ENCODE measurements around the gene ALDH3B2.
"Not testable (repeated sequence)": the region's sequence is repeated elsewhere in the genome, so short reads cannot be mapped to it uniquely, and the experiment has no call there.

The ALDH3B2 gene

GRCh38 chr11:67682126-67683034 lies 8.0 kb upstream of the ALDH3B2 start:
- not testable (repeated sequence) for DNase-seq

GRCh38 chr11:67680696-67681470 lies 6.5 kb upstream of the ALDH3B2 start:
- DNase-seq: no peak

- no peak for DNase-seq
Observed at GRCh38 chr11:67675058-67675747, 780 bp upstream of the ALDH3B2 start.

GRCh38 chr11:67673902-67674301 lies 521 bp downstream of the ALDH3B2 start:
- DNase-seq: no peak

DNA sequence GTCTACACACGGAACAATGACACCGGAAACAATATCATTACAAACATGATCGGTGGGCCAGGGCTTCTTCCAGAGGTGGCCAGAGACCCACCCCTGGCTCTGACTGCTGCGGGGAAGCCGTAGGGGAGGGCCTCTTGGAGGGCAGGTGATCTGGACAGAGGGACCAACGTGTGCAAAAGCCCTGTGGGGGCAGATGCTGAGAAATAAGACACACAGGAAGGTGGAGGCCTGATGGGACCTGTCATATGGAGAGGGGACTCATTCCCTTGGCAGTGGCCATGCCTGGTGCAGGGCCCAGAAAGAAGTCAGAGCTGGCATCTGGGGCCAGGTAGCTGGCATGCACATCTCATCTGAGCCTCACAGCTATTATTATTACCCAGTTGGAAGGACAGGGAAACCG lies 1.1 kb downstream of the ALDH3B2 start:
- DNase-seq: no peak

GRCh38 chr11:67671211-67671520 lies 3.3 kb downstream of the ALDH3B2 start:
- no peak for DNase-seq

DNA sequence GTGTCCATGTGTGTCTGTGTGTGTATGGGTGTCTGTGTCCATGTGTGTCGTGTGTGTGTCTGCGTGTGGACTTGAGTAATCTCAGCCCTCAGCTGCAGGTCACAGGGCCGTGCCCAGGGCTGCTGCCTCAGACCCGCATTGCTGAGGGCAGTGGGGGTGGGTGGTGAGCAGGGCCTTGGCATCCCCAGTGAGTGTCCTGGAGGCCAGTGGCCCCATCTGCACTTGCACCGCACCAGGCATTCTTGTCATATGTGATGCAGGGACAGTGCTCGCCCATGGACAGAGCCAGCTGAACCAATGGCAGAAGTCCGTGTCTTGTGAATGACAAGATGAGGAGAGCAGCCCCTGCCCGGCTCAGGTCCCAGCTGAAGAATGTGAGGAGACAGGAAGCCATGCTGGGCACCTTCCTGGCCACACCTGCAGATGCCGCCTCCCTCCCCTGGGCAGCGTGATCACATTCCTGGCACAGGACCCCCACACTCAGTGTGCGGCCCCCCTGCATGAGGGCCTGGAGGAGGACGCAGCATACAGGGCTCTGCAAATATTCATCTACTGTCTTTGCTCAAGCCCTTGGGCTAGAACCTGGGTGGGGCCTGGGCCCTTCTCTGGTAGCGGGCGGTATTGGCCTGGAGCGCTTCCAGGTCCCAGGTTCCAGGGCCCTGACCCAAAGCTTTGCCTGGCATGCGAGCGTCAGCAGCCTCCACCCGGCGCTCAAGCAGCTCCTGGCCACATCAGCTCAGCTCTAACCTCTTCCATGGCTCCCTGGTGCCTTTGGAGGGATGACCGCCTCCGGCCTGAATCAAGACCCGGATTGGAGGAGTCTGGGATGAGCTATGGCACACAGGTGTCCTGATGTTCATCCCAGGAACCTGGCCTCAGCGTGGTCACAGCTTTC lies 3.9 kb downstream of the ALDH3B2 start:
- no peak for DNase-seq

GRCh38 chr11:67668192-67668551 lies 6.3 kb downstream of the ALDH3B2 start:
- no peak for DNase-seq

GRCh38 chr11:67667490-67668191 lies 6.8 kb downstream of the ALDH3B2 start:
- peak in 1 of 2 donors; percentile 35 for DNase-seq

- no peak for DNase-seq
Observed at GRCh38 chr11:67666676-67667489, 7.5 kb downstream of the ALDH3B2 start.

- no peak for DNase-seq
Observed at GRCh38 chr11:67666303-67666645, 8.1 kb downstream of the ALDH3B2 start.

- DNase-seq: no peak
Observed at GRCh38 chr11:67665541-67666302, 8.7 kb downstream of the ALDH3B2 start.

GRCh38 chr11:67664696-67665540 lies 9.5 kb downstream of the ALDH3B2 start:
- no peak for DNase-seq

- DNase-seq: no peak
Observed at GRCh38 chr11:67664213-67664585, 10.2 kb downstream of the ALDH3B2 start.

DNA sequence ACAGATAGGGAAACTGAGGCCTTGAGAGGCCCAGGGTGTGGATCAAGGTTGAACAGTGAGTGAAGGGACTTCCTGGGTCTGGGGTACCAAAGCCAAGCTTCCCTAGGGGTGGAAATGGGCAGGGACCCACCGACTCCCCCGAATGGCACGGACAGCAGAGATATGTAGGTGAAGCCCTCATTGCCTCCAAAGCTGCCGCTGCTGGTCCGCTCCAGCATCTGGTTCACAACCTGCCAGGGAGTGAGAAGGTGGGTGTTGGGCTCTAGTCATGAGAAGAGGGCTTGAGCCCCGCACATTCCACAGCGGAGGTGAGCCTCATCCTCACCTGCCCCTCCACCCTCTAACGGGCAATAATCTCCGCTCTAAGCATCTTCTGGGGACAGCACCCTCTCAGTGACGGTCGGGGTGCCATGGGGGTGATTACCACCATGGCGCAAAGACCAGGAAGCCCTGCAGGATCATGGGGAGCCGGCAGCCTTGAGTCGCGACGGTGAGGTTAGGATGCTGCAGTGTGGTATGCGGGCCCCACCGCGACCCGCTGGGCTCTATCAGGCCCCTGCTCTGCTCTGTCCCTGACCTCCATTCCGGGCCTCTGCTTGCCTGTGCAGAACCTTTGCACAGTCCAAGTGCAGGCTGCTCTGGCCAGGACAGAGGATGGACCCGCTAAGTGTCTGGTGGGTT lies 10.8 kb downstream of the ALDH3B2 start:
- no peak for DNase-seq

DNA sequence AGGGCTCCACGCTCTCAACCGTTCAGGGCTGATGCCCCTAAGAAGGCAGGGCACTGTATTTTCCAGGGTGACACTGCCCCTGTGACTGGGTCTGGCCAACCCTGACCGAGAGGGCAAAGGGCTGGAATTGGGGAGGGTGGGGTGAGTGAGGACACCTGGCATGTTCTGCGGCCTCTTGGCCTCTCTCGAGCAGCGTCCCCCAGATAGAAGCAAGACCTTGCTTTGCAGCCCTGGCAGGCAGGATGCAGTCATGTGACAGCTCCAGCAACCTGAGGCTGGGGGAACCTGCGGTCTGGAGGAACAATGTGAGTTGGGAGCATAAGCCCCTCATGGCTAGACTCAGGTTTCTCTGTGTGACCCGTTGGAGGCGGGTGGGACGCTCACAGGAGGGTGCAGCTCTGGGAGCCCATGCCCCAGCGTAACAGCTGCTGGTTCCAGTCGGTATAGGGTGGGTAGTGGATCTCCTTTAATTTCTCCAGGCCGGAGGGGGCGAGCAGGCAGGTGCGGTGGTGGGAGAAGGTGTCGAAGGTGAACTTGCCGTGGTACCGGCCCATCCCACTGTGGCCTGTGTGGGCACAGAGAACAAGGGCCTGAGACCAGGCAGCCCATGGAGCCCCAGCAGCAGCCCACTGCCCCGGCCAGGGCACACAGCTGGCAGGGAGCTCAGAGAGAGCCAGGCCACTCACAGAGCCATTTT lies 11.4 kb downstream of the ALDH3B2 start:
- DNase-seq: no peak

GRCh38 chr11:67662142-67662834 lies 12.1 kb downstream of the ALDH3B2 start:
- no peak for DNase-seq

All from CD4-positive, alpha-beta T cell treated with Interleukin-1 beta for 1 hour (primary cell).